ENCODE measurements around the gene SCYL2. TPM values are rescaled to one million over a fixed set of nuclear protein-coding genes. Genes with fewer than 3 reads are reported as not detected.

SCYL2 gene
- total and polyA plus RNA-seq, 9 donors, result 11.0 to 47.6 (median 37.1) TPM

GRCh38 chr12:100266585-100266834, 467 bp upstream of the SCYL2 start:
- 0 to 1% (median 0%) methylated on average over 6 of the region's 6 CpGs for WGBS, 3 donors
- peak in 1 of 5 donors; percentile 97 for DNase-seq
- TF ChIP-seq EP300 (IDR thresholded peaks at IDR 0.05), result no peak
- TF ChIP-seq CTCF (IDR thresholded peaks at IDR 0.05), result no peak
- TF ChIP-seq POLR2A (IDR thresholded peaks at IDR 0.05), result no peak
- intact Hi-C loops (cut with DNase I), result no loop called here
- no peaks in the 10 kb centered on the region for H3K9me3 ChIP-seq
- peak overlapping the region in 1 of 2 donors; percentile 93 for H3K27ac ChIP-seq
- H3K36me3 ChIP-seq, result no peaks in the 10 kb centered on the region
- peaks cover 3% of the 10 kb centered on the region for H3K4me1 ChIP-seq (ENCODE audit: insufficient read depth)
- H3K4me3 ChIP-seq, result peak overlapping the region; percentile 80
- H3K27me3 ChIP-seq, result no peaks in the 10 kb centered on the region

GRCh38 chr12:100267603-100268281, 765 bp downstream of the SCYL2 start:
- H3K4me1 ChIP-seq (ENCODE audit: insufficient read depth), result peaks cover 3% of the 10 kb centered on the region
- no peak for DNase-seq
- H3K27ac ChIP-seq, result peak overlapping the region; percentile 71 to 93
- H3K36me3 ChIP-seq, result no peaks in the 10 kb centered on the region
- intact Hi-C loops (cut with DNase I), result no loop called here
- H3K27me3 ChIP-seq, result no peaks in the 10 kb centered on the region
- peak overlapping the region; percentile 80 for H3K4me3 ChIP-seq
- 0 to 1% (median 1%) methylated on average over 31 to 33 of the region's 33 CpGs for WGBS, 3 donors
- TF ChIP-seq CTCF (IDR thresholded peaks at IDR 0.05) (no peak), EP300 (IDR thresholded peaks at IDR 0.05) (no peak), POLR2A (IDR thresholded peaks at IDR 0.05) (no peak)
- H3K9me3 ChIP-seq, result no peaks in the 10 kb centered on the region

DNA sequence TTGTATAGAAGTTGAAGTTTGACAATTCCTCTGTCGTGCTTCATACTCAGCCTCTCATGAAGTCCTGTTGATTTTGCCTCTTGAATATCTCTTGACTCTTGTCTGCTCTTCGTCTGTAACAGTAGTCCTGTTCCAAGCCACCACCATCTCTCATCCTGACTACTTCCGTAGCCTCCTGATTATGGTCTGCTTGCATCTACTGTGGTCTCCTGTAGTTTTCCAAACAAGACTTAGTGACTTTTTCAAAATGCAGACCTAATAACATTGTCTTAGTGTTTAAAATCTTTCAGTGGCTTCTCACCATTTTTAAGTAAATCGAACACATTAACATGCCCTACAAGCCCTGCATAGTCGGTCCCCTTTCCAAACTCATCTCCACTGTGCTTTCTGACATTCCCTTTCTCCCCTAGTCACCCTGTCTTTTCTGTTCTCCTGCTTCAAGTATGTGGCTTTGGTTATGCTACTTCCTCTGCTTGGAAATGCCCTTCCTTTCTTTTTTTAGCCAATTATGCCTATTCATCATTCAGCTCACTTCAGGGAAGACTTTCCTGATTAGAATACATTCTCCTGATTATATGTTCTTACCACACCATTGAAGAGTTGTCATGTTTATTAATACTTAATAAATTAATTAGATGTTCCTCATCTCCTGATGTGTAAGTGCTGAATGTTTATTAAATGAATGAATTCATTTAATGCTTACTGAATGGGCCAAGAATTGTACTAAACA, 2.0 kb downstream of the SCYL2 start:
- H3K4me1 ChIP-seq (ENCODE audit: insufficient read depth), result peaks cover 3% of the 10 kb centered on the region
- intact Hi-C loops (cut with DNase I), result no loop called here

DNA sequence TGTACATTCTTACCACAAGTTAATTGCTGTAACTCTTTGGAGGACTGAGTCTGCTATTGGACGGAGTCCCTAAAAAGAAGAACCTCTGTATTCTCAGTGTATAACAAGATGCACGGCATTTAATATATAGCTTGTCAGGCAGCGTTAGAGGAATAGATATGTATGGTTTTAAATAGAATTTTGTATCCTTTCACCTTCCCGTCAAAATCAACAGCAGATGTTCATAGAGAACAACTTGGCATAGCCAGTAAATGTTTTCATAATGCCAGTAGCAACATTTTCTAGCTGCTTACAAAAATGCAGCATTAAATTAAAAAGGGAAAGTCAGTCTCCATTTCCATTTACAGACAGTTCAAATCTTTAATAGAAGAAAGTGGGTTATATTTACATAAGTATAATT, 6.8 kb downstream of the SCYL2 start:
- no peaks in the 10 kb centered on the region for H3K9me3 ChIP-seq
- WGBS, 3 donors, result 26 to 45% (median 27%) methylated on average over 4 of the region's 4 CpGs
- H3K27me3 ChIP-seq, result no peaks in the 10 kb centered on the region
- intact Hi-C loops (cut with DNase I), result no loop called here
- no peak overlapping the region for H3K27ac ChIP-seq
- TF ChIP-seq POLR2A (IDR thresholded peaks at IDR 0.05) (no peak), CTCF (IDR thresholded peaks at IDR 0.05) (no peak), EP300 (IDR thresholded peaks at IDR 0.05) (no peak)
- no peak for DNase-seq
- H3K4me3 ChIP-seq, result no peak overlapping the region
- H3K36me3 ChIP-seq, result no peaks in the 10 kb centered on the region
- H3K4me1 ChIP-seq (ENCODE audit: insufficient read depth), result peaks cover 2% of the 10 kb centered on the region

More for the DNA sequence above, 2.0 kb downstream of the SCYL2 start:
- no peak for TF ChIP-seq POLR2A (IDR thresholded peaks at IDR 0.05)
- no peak for TF ChIP-seq CTCF (IDR thresholded peaks at IDR 0.05)
- no peak for TF ChIP-seq EP300 (IDR thresholded peaks at IDR 0.05)
- H3K4me3 ChIP-seq, result no peak overlapping the region
- H3K27ac ChIP-seq, result no peak overlapping the region
- no peaks in the 10 kb centered on the region for H3K27me3 ChIP-seq
- WGBS, 3 donors, result 66 to 73% (median 68%) methylated on average over 5 of the region's 5 CpGs
- no peaks in the 10 kb centered on the region for H3K9me3 ChIP-seq
- no peaks in the 10 kb centered on the region for H3K36me3 ChIP-seq
- DNase-seq, result no peak

Data from ovary (tissue), 9 donors.